GM19043 (cell line): Measurements from ENCODE around the gene RAD9A.

Experiments
- ATAC-seq: cut with Tn5 transposase; IDR thresholded peaks from one replicate; pipeline ENCODE4 v1.9.1; 2021; ENCODE audit warnings: low read depth; ENCODE audit not compliant: unreplicated experiment

Gene RAD9A

GRCh38 chr11:67436459-67437081 is 44.8 kb downstream of the RAD9A start:
- ATAC-seq: peak; percentile 42

DNA sequence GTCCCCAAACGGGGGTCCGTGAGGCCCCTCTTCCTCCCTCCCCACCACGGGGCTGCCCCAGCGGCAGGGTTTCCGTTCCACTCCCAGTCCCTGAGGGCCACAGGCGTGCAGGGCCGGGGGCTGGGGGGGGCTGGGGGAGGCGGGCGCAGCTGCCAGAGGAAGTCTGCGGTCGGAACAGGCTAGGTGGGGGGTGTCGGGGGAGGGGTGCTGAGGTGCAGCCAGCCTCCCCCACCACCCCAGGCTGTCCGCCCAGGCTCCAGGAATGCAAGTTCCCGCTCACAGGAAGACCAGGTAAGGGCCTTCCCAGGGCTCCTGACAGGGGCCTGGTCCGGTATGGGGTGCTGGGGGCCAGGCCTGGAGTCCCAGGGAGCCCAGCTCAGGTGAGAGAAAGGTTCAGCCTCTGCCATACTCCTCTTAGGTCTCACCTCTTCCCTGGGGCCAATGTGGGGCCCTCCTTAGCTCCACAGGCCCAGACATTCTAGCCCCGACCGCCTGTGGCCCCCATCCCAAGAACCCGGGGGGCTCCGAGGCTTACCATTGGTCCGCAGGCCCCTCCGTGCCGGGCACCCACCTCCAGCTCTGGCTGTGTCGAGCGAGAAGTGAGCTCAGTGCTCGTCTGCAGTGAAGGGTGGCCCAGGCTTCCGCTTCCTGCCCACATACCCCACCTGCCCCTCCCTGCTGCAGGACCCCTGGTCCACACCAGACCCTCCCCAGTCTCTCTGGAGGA is 45.5 kb downstream of the RAD9A start, which contains the start of gene PTPRCAP:
PTPRCAP (minus strand) TSS at position 601 of the 727 bp plus-strand sequence; CDS start at position 538, 63 bp downstream.
- ATAC-seq: no peak

DNA sequence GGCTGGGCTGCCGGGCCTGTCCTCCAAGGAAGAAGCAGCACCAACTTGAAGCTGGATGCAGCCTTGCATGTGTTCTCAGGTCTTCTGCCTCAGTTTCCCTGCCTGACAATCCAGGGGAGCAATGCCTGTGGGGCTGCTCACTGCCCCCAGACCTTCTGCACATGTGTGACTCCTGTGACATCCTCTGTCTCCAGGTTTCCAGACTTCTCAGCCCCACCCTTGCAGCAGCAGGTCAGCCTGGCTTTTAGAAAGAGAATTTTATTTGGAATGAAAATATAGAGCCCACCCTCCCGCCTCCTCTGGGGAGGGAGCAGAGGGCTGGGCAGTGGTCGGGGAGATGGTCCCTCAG is 46.0 kb downstream of the RAD9A start:
- ATAC-seq: no peak

DNA sequence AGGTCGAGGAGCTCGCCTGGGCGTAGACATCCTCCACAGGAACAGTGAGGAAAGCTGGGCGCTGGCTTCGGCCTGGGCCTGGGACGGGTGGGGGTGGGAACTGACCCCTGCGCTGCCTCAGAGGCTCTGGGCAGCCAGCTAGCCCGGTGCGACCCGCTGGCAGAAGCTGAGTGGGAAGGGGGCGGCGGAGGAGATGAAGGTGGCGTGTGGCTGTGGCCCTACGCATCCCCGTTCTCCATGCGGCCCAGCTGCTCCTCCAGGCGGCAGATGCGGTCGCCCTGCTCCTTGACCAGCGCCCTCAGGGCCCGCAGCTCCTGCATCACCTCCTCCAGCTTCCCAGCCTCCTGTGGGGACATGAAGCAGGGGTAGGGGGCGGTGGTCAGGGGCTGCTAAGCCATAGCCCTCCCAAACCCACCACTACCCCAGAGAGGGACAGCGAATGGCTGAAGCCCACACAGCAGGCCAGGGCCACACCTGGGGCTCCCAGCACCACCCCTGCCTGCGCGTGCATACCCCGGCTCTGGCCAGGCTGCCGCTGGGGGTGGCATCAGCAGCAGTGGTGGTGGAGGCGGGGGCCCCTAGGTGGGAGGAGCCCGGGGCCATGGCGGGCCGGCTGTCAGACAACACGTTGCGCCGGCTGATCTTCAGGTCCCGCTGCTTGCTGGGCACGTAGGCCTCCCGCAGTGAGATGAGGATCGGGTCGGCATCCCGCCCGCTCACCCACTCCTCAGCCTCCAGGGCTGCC is 46.5 kb downstream of the RAD9A start:
- no peak for ATAC-seq

DNA sequence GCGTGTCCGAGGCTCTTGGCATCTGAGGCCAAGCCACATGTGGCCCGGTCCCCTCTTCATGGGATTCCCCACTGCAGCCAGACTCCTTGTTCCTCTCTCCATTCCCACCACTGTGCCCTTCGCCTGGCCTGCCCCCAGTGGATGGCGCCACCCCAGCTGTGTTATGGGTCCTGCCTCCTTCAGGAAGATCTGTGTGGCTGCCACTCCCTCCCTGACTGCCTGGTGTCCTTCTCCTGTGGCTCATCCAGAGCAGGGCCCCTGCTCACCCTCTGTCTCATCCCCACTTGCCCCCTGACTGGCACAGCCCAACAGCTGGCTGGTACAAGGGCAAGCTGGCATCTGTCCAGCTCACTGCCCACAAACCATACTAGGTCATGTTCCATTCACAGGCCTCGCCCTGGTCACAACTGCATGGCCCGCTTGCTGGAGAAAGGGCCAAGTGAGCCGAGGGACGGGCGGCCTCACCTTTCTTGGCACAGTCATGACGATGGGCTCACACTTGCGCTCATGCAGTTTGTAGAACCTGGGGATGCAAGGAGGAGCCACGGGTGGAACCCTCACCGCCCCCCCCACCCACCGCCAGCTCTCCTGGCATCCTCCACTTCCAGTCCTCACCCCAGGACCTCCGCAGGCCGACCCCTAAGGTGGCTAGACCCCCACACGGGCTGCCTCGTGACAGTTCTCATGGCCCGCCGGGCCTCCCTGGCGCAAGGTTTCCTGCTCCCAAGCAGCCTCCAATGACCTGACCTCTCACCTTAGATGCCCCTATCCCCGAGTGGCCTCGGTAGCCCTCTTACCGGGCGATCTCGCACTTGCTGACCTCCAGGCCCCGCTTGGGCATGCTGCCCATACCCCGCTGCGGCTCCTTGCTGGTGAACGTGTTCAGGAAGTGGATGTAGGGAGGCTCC is 47.8 kb downstream of the RAD9A start:
- ATAC-seq: no peak

GRCh38 chr11:67440229-67441097 is 48.7 kb downstream of the RAD9A start:
- ATAC-seq: no peak

GRCh38 chr11:67441098-67441563 is 49.3 kb downstream of the RAD9A start:
- ATAC-seq: no peak

- ATAC-seq: no peak
Measured at GRCh38 chr11:67441731-67442351, 50.1 kb downstream of the RAD9A start.

- no peak for ATAC-seq
Measured at GRCh38 chr11:67442504-67443404, 51.0 kb downstream of the RAD9A start.

DNA sequence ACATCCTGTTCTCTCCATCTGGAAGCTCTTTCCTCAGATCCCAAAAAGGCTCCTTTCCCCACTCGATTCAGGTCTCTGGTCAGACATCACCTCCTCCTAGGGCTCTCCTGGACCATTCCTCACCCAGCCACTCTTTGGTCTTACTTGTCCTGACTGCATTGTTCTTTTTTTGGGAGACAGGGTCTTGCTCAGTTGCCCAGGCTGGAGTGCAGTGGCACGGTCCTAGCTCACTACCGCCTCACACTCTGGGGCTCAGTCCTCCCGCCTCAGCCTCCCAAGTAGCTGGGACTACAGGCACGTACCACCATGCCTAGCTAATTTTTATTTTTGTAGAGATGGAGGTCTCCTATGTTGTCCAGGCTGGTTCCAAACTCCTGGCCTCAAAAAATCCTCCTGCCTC is 53.7 kb downstream of the RAD9A start:
- ATAC-seq: no peak
